GM19324 (cell line): ENCODE data around the gene PSAPL1.
"Not testable (repeated sequence)": the region's sequence is repeated elsewhere in the genome, so short reads cannot be mapped to it uniquely, and the experiment has no call there.

Experiments used
- ATAC-seq: cut with Tn5 transposase; IDR thresholded peaks from one replicate; pipeline ENCODE4 v1.9.1; 2021; ENCODE audit warnings: mild to moderate bottlenecking, moderate library complexity; ENCODE audit not compliant: unreplicated experiment, low FRiP score

The PSAPL1 gene

DNA sequence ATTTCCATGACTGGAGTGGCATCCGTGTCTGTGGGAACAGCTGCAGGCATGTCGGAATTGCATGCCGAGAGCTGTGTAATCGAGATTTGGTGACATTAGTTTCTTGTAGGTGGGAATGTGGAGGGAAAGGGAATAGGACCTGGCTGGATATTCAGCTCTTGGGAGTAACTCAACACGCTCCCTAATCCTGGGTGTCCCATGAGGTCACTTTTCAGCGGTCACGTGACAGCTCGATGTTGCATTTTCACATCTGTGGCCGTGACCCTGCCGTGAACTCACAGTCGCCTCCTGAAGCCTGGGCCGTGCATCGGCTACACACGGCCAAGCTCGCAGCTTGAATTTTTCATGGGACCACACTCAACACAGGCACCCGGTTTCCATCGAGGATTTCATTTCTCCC is 25.8 kb upstream of the PSAPL1 start:
- ATAC-seq, result no peak

DNA sequence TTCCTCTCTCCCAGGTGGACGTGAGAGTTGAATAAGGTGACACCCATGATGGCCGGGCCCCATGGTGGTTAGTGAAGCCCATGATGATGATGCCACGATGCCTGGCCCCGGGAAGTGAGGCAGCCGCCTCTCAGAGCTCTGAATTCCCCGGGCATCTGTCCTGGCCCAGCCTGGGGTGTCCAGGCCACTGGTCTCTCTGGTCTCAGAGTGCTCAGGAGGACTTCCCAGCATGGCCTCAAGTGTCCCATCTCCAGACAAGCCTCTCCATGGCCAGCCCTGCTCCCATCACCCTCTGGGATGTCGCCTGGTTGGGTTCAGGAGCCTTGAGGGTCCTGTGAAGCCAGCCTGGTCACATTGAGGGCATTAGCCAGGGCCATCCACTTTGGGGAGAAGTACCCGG is 24.7 kb upstream of the PSAPL1 start:
- ATAC-seq, result no peak

DNA sequence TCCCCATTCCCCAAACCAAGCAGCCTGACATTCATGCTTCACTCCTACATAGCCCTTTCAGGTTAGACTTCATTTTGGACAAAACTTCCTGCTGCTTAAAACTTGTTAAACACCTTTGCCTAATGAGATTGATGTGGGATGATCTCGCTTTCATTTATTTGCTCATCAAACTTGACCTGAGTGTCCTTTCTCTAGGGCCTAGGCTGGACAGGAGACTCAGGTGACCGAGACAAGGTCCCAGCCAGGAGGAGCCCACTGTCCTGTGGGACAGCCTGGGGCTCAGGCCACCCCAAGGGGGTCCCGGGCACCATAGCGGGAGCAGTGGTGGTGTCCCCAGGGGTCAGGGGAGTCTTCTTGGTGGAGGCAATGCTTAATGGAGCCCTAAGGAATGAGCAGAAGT is 23.7 kb upstream of the PSAPL1 start:
- ATAC-seq, result no peak

DNA sequence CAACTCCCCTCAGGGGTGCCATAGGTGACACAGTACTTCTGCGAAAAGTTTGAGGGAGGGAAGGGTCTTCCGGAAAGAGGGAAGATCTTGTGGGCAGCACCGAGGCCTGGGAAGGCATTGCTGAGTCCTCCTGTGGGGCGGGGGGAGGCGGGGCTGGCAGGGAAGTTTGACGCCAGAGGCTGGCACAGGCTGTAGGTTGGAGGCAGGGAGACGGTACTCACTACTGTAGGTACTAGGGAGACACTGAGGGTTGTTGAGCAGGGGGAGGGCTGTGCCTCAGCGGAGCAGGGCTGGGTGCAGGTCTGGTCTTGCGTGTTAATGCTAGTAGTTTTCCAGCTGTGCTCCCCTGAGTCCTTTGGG is 23.3 kb upstream of the PSAPL1 start:
- no peak for ATAC-seq

DNA sequence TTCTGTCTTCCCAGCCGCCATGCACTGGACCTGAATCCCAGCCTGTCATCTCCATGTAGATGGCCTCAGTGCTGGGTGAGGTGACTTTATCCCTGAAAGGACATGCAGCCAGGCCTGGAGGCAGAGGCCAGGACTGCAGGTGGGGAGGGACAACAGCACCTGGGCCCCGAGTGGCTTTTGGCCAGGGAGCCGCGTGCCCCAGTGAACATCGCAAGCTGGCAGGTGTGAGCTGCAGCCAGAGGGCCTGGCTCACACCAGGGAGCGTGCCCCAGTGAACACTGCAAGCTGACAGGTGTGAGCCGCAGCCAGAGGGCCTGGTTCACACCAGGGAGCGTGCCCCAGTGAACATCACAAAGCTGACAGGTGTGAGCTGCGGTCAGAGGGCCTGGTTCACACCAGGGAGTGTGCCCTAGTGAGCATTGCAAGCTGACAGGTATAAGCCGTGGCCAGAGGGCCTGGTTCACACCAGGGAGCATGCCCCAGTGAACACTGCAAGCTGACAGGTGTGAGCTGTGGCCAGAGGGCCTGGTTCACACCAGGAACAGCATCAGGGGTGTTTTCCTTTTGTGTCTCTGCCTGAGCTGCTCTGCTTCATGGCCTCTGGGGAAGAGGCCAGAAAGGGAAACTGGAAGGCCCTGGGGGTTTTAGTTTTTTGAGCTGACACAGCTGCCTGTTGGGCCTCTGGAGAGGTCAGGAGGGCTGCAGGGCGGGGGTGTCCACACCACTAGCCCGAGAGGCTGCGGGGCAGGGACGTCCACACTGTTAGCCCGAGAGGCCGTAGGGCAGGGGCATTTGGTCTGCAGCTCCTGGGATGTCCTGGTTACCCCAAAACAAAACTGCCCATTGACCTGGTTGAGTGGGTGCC is 22.7 kb upstream of the PSAPL1 start:
- ATAC-seq, result no peak

DNA sequence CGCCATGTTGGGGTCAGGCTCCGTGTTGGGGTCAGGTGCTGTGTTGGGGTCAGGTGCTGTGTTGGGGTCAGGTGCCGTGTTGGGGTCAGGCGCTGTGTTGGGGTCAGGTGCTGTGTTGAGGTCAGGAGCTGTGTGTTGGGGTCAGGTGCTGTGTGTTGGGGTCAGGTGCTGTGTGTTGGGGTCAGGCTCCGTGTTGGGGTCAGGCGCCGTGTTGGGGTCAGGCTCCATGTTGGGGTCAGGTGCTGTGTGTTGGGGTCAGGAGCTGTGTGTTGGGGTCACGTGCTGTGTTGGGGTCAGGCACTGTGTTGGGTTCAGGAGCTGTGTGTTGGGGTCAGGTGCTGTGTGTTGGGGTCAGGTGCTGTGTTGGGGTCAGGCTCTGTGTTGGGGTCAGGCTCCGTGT is 18.1 kb upstream of the PSAPL1 start:
- ATAC-seq, result not testable (repeated sequence)

DNA sequence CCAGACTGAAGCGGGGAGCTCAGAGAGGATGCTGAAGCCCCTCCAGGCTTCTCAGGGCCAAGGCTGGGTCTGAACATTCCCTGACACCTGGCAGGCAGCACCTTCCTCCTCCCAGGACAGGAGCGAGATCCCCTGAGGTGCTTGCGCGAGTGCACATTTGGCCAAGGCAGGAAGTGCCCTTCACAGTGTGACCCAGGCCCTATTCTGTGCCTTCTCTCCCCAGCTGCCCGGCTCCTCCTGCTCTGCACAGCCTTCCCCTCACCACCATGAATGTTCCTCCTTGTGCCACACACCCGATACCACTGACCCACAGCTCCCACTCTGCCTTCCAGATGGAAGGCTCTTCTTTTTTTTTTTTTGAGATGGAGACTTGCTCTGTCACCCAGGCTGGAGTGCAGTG is 17.1 kb upstream of the PSAPL1 start:
- no peak for ATAC-seq

DNA sequence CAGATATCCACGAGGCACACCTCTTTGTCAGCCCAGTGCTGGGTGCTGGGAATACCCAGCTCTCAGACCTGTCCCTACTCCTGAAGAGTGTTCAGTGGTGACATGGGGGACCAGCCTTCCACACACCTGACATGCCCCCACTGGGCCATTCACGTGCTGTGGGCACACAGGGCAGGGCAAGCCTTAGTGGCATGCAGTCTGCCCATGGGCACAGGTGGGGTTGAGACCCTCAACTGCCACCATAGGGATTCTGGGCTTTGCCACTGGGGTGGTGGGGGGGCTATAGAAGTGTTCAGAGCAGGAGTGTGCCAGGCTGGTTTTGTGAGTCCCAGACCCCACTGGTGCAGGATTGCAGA is 16.7 kb upstream of the PSAPL1 start:
- ATAC-seq, result no peak

DNA sequence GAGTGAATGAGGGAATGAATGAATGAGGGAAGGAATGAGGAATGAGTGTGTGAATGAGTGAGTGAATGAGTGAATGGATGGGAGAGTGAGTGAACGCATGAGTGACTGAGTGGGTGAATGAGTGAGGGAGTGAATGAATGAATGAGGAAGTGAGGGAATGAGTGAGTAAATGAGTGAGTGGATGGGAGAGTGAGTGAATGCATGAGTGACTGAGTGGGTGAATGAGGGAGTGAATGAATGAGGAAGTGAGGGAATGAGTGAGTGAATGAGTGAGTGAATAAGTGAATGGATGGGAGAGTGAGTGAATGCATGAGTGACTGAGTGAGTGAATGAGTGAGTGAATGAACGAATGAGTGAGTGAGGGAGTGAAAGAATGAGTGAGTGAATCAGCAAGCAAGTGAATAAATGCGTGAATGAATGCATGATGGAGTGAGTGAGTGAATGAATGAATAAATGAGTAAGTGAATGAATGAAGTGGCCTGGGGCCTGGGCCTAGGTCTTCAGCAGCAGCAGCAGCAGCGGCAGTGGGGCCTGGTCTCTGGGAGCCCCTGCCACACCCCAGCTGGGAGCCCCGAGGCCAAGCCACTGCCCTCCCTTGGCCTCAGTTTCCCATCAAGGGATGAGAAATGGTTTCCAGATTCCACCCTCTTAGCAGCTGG is 16.2 kb upstream of the PSAPL1 start:
- no peak for ATAC-seq

DNA sequence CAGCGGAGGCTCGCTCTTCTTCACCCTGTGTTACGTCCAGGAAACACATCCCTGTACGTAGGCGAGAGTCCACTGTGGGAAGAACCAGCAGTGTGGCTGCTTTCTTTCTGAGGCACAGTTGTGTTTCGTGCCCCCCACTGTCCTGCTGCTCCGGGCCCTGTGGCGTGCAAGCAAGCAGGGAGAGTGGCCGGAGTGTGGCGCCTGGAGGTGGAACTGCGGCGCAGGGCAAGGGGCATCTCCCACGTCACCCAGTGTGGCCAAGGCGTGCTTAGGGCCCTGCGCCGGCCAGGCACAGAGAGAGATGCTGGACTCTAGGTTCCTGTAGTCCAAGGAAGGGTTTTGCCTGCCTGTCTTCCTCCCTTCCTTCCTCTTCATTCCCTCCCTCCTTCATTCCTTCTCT is 13.3 kb upstream of the PSAPL1 start:
- no peak for ATAC-seq

DNA sequence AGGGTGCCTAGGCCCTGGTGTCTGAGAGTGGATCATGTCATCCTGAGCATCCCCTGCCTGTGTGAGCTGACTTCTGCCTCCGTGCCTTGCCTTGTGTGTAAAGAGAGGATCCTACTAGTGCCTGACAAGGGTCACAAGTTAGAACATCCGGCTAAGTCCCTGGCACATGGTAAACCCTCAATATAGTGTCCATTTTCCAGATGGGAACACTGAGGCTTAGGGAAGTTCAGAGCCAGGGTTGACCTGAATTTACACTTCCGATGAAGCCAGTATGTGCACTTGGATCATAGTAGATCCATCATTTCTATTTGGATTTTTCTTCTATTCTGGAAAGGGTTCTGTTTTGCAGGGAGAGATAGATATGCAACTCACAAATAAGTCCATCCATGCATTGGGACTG is 12.5 kb upstream of the PSAPL1 start:
- ATAC-seq, result no peak

DNA sequence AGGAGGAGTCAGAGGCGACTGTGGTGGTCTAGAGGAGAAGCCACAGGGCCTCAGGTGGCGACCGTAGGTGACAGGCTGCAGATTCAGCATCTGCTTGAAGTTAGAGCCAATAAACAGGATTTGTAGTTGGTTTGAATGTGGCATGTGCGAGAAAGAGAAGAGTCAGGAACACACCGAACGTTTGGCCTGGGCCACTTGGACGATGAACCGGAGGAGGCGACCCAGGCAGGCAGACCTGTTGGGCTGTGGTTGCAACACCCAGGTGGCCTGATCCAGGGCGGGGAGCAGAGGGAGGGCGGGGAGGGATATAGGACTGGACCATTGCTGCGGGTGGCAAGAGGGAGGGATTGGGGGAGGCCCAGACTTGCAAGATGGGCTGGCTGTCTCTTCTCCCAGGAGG is 10.0 kb upstream of the PSAPL1 start:
- ATAC-seq, result no peak

DNA sequence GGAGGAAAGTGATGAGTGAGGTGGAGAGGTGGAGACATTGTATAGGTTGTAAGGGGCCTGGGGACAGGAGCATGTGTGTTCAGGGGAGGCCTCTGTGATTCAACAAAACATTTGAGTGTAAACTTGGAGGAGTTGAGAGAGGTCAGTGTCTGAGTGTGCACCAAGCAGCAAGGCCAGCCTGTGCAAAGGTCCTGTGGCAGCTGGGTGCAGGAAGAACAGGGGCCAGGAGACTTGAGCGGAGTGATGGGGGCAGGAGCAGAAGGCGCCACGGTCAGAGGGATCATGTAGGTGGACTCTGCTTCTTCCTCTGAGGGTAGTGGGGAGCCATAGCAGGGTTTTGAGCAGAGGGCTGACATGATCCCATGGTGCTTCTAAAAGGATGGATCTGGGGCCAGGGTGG is 9.6 kb upstream of the PSAPL1 start:
- ATAC-seq, result no peak

DNA sequence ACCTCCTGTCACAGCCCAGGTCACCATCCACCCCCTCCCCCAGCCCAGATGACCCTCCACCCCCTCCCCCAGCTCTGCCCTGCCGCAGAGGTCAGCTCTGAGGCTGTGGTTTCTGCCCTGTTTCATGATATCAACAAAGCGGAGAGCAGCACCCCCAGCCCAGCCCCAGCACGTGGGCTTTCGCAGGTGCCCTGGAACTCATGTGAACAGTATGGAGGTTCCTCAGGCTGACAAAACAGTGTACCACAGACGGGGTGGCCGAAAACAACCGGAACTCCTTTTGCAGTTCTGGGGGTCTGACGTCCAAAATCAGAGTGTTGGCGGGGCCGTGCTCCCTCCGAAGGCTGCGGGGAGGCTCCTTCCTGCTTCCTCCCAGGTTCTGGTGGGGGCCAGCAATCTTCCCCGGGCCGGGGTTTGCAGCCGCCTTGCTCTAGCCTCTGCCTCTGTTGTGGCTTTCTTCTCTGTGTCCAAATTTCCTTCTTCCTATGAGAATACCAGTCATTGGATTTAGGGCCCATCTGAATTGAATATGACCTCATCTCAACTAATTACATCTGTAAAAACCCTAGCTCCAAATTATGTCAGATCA is 7.9 kb upstream of the PSAPL1 start:
- no peak for ATAC-seq

DNA sequence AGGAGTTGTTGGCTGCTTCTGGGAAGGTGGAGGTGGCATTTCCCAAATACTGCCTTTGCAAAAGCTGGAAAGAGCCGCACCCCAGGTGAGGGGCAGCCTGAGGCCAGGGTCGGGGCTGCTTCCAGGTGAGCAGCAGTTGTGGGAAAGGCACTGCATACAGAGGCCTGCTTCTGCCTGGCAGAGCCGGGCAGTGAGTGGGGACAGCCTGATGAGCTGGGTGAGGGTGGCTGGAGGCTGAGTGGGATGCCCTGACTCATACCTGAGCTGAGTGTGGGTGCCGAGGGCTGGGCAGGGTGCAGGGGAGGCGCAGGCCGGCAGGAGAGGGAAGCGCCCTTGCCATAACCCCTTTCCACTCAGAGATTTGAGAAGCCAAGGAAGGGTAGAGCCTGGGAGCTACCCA is 6.5 kb upstream of the PSAPL1 start:
- no peak for ATAC-seq

DNA sequence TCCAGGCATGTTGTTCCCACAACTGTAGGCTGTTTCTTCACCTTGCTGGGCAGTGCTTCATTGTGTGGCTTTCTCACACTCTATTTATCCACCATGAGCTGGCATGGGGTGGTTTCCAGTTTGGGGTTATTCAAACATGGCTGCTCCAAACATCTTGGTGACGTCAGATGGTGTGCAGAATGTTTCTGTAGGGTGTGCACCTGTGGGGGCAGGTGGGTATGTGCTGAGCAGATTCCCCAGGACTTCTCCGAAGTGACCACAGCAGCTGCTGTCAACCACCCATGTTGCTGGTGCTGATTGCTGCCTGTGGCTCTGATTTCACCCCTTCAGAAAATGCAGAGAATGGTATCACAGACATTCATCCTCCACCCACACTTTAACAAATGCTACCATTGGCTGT is 5.0 kb upstream of the PSAPL1 start:
- no peak for ATAC-seq

DNA sequence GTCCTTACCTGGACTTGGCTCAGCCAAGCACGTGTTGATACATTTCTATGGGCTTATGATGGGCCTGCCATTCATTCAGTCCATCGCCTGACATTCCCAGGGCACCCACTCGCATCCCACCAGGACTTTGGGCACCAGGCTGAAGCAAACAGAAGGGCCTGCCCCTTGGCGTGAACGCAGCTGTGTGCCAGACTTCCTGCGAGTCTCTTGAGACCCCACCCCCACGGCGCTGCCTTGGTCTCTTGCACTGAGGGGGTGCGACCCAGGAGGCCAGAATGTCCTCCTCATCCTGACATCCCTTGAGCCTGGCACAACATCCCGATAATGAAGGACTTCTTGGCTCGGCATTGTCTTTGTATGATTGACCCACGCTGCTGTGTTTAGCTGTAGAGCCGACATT is 1.5 kb upstream of the PSAPL1 start:
- ATAC-seq, result no peak

DNA sequence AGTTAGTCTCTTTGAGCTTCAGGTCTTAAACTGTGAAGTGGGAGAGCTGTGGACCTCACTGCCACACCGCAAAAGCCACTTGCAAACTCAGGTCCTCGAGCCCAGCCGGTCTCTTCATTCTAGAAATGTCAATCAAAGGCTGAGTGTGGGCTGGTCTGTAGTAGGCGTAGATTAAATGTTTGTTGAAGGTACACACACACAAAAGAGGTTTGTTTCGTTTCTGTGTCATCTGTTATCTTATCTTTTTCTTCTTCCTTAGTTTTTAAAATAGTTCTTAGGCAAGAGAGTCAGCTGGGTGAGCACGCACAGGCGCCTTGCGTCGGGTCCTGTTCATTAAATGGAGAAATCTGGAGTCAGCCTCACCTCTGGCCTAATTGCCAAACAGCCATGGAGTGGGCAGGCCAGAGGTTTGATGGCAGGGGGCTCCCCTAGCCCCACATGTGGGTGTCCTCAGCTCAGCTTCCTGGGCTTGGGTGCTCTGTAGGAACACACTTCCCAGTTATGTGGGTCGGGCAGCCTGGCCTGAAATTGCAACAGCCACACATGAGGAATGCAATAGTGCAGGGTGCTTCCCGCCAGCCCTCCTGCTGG is 836 bp upstream of the PSAPL1 start:
- ATAC-seq, result no peak

DNA sequence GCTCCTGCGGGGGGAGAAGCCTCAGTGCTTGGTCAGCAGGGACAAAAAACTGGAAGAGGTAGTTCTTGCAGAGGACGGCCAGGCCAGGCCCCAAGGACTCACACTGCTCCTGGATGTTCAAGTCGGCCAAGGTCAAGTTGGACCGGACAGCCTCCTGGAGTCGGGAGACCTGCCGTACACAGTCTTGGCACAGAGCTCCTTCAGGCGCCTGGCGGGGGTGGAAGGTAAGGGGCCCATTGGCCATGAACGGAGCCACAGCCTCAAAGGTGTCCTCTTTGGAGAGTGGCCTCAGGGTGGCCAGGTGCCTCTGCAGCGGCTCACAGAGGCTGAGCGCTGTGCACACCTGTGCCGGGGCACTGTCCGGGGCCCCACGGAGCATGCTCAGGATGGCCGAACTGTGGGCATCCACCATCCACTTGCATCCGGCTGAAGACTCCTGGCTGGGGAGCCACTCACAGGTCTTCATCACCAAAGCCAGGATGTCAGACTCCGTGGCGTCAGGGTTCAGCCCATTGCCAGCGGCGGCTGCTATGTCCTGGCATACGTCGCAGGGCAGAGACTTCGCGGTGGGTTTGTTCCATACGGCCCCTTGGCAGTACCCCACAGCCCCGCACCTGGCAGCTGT is 477 bp downstream of the PSAPL1 start:
- ATAC-seq, result no peak

DNA sequence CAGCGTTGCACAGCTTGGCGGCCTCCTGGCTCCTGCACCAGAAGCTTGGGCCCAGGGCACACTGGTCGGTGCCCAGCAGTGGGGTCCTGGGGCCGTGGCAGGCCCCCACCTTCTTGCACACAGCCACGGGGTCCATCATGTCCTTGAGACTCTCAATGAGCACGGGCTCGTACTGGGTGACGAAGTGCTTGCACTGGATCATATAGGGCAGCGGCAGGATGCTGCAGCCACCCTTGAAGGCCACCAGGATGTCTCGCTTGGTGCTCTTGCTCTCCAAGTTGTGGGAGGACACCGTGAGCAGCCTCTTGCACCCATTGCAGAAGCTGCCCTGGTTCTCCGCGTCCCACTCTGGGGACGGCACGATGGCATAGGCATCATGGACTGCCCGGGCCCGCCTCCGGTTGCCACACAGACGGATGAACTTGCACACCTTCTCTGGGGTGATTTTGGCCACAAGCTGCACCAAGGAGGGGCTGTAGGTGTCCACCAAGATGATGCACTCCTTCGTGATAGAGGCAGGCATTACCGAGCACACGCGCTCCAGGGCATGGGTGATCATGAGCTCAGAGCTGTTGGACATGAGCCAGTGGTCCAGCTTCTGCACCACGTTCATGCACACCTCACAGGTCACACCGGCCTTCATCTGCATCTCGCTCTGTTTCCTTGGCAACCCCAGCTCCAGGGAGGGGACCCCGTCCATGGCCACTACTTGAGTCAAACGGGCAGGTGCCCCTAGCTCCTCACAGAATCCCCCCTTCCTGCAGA is 1.2 kb downstream of the PSAPL1 start:
- no peak for ATAC-seq
